ENCODE results near the gene CEACAM16. TPM values are rescaled to one million over a fixed set of nuclear protein-coding genes. Genes with fewer than 3 reads are reported as not detected.

CEACAM16 gene
- total and polyA plus RNA-seq, 9 of the 15 experiments (the other 6 are each of a cell fraction or from before 2014, with no cell fraction given), result not detected

- Histone ChIP-seq H3K79me2 (ENCODE audit: control insufficient read depth, insufficient read depth, low read length) (no peaks in the 10 kb centered on the region), H3K9me1 (ENCODE audit: control insufficient read depth, insufficient read depth, low read length) (no peaks in the 10 kb centered on the region), H3K4me1 (replicated peaks in 1 of 2; ENCODE audit: control insufficient read depth in 2 of 2, insufficient read depth in 2 of 2, low read length in 2 of 2) (peaks cover 0 to 7% of the 10 kb centered on the region in 2 experiments; a peak in 1 of 5 replicates), H3K4me3 (no peak overlapping the region), H3K27ac (ENCODE audit: extremely low read depth, low read depth, low read length) (no peak overlapping the region), H4K20me1 (replicated peaks; ENCODE audit: control insufficient read depth, insufficient read depth, low read length) (no peaks in the 10 kb centered on the region; the same call in 1 of the 2 replicates), H3K9me3 (replicated peaks; ENCODE audit: control insufficient read depth, insufficient read depth, low read depth, low read length) (no peaks in the 10 kb centered on the region), H3K36me3 (ENCODE audit: control insufficient read depth, insufficient read depth, low read length) (no peaks in the 10 kb centered on the region), H3K27me3 (ENCODE audit: control insufficient read depth in 2 of 2, insufficient read depth in 2 of 2, low read length in 2 of 2) (no peaks in the 10 kb centered on the region), H3K9ac (ENCODE audit: insufficient read depth in 1 of 2, low read depth in 2 of 2, low read length in 2 of 2) (no peak overlapping the region), H3K4me2 (ENCODE audit: insufficient read depth, low read length) (no peak overlapping the region; the same call in 1 of the 2 replicates), H2AFZ (ENCODE audit: low read depth, low read length) (peak overlapping the region; percentile 83)
- FAIRE-seq, result peak; percentile 92
- CTCF ChIA-PET (ENCODE audit: low intra/inter-chr PET ratio), result no interaction called here
- peak; percentile 59 to 83 (median 76) for DNase-seq (ENCODE audit: extremely low read depth in 1 of 4, low spot score in 3 of 4)
- ATAC-seq, result peak; percentile 98
- POLR2A ChIA-PET, result interaction anchor here (0.8 to 1.2 kb wide), 3 partner anchors 17 to 173 kb away, joined by 3 to 5 read pairs (median 3); no protein-coding TSS in a partner anchor
- in situ Hi-C loops (cut with MboI) (no loop called here), intact Hi-C loops (cut with micrococcal nuclease) (no loop called here)
- no TSS peak for BruUV-seq (replicated peaks)
- WGBS (ENCODE audit: insufficient coverage, low coverage, missing lambda C conversion rate), result 30% methylated on average over 7 of the region's 8 CpGs
- TF ChIP-seq TEAD2 (tag; IDR thresholded peaks at IDR 0.05) (peak; percentile 82), ZNF79 (CRISPR knock-in tag; IDR thresholded peaks at IDR 0.05; ENCODE audit: low read depth) (no peak), FOS (IDR thresholded peaks at IDR 0.05; ENCODE audit: extremely low read depth, insufficient read length) (peak; percentile 63), RBM25 (IDR thresholded peaks at IDR 0.05; ENCODE audit: low read depth, low read length, severe bottlenecking) (peak; percentile 41), ZSCAN29 (IDR thresholded peaks at IDR 0.05) (0 out of 2 replicates have a peak, but pooled peaks have one; percentile 53), KDM1A (IDR thresholded peaks at IDR 0.05) (no peak), ZNF766 (CRISPR knock-in tag; conservative IDR thresholded peaks at IDR 0.05) (peak; percentile 57; the same call in 1 of the 2 replicates), USF2 (CRISPR knock-in tag; IDR thresholded peaks at IDR 0.05) (peak; percentile 76), CBFA2T2 (conservative IDR thresholded peaks at IDR 0.05) (peak; percentile 26; the same call in 1 of the 2 replicates), FOSL1 (tag; conservative IDR thresholded peaks at IDR 0.05) (peak; percentile 75), GATAD2A (IDR thresholded peaks at IDR 0.05) (no peak), ARID1B (IDR thresholded peaks at IDR 0.05) (peak; percentile 53), CEBPG (CRISPR knock-in tag; IDR thresholded peaks at IDR 0.05) (peak; percentile 22; the same call in 1 of the 2 replicates), CEBPG (tag; conservative IDR thresholded peaks at IDR 0.05 in 1 of 2, IDR thresholded peaks at IDR 0.05 in 1 of 2) (peak; percentile 65 to 72; a peak in 3 of 4 replicates), PREB (CRISPR knock-in tag; IDR thresholded peaks at IDR 0.05) (no peak), ELF4 (CRISPR knock-in tag; IDR thresholded peaks at IDR 0.05) (no peak), CTBP1 (IDR thresholded peaks at IDR 0.05; ENCODE audit: borderline replicate concordance) (peak; percentile 18; the same call in 1 of the 2 replicates), SMARCC2 (IDR thresholded peaks at IDR 0.05; ENCODE audit: low read depth) (peak; percentile 53; the same call in 1 of the 2 replicates), VEZF1 (CRISPR knock-in tag; IDR thresholded peaks at IDR 0.05) (0 out of 2 replicates have a peak, but pooled peaks have one; percentile 24), ZNF224 (CRISPR knock-in tag; IDR thresholded peaks at IDR 0.05) (no peak), BHLHE40 (IDR thresholded peaks at IDR 0.05; ENCODE audit: low read length) (no peak)
These were observed 21.7 kb upstream of the CEACAM16 start for GRCh38 chr19:44677019-44677811.
